Nephron (organoid): Measurements from ENCODE around the gene GJA3.

ENCODE experiments used
- H3K27ac Mint-ChIP-seq, 3 experiments: 2 replicates each; pipeline ENCODE4 v1.8.0; 2020; ENCODE audit warnings: mixed read lengths in 3 of 3, mild to moderate bottlenecking in 2 of 3, moderate library complexity in 1 of 3
- H3K27me3 Mint-ChIP-seq: 2 replicates; pipeline ENCODE4 v1.8.0; 2021; ENCODE audit warnings: low read depth, mild to moderate bottlenecking, moderate library complexity, mixed read lengths
- H3K36me3 Mint-ChIP-seq: 2 replicates; pipeline ENCODE4 v1.8.0; 2020; ENCODE audit warnings: low read depth, mixed read lengths
- H3K4me1 Mint-ChIP-seq: 2 replicates; pipeline ENCODE4 v1.8.0; 2020; ENCODE audit warnings: mixed read lengths
- H3K4me3 Mint-ChIP-seq, 3 experiments: 2 replicates each; pipeline ENCODE4 v1.8.0; 2020; ENCODE audit warnings: mild to moderate bottlenecking in 3 of 3, mixed read lengths in 3 of 3, moderate library complexity in 2 of 3
- H3K9me3 Mint-ChIP-seq: 2 replicates; pipeline ENCODE4 v1.8.0; 2020; ENCODE audit warnings: mixed read lengths
- CTCF ChIP-seq, 3 experiments: fragments of 200-600 bp; sonication (generic); IDR thresholded peaks; one replicate each; pipeline ENCODE4 v1.5.0; 2021; ENCODE audit warnings: antibody characterized with exemption in 3 of 3; ENCODE audit not compliant: unreplicated experiment in 3 of 3

Gene GJA3

GRCh38 chr13:20160306-20161274 is at the start of gene GJA3:
TSS of gene GJA3 (minus strand) at chr13:20161052. CDS start at chr13:20143288, 17,764 bp downstream.
- Mint-ChIP-seq H3K9me3 (no peaks in the 10 kb centered on the region), H3K36me3 (no peaks in the 10 kb centered on the region)
- no peak for TF ChIP-seq CTCF (IDR thresholded peaks at IDR 0.05; ENCODE audit: unreplicated experiment in 3 of 3)

GRCh38 chr13:20209948-20210347 is 49.1 kb upstream of the GJA3 start:
- H3K9me3 Mint-ChIP-seq, result peaks cover 18% of the 10 kb centered on the region
- H3K27ac Mint-ChIP-seq, result no peak overlapping the region
- no peaks in the 10 kb centered on the region for H3K36me3 Mint-ChIP-seq
- no peak for TF ChIP-seq CTCF (IDR thresholded peaks at IDR 0.05; ENCODE audit: unreplicated experiment in 3 of 3)
- H3K4me3 Mint-ChIP-seq, result no peak overlapping the region
- no peaks in the 10 kb centered on the region for H3K4me1 Mint-ChIP-seq
- H3K27me3 Mint-ChIP-seq, result peaks cover 7% of the 10 kb centered on the region

More at GRCh38 chr13:20160306-20161274, at the start of gene GJA3:
- H3K27ac Mint-ChIP-seq, result peak within 1 kb of the TSS; percentile 36 to 78 (median 51)
- peak within 1 kb of the TSS; percentile 86 for H3K4me3 Mint-ChIP-seq
- peaks cover 90% of the 10 kb centered on the region for H3K27me3 Mint-ChIP-seq
- H3K4me1 Mint-ChIP-seq, result peaks cover 16% of the 10 kb centered on the region

DNA sequence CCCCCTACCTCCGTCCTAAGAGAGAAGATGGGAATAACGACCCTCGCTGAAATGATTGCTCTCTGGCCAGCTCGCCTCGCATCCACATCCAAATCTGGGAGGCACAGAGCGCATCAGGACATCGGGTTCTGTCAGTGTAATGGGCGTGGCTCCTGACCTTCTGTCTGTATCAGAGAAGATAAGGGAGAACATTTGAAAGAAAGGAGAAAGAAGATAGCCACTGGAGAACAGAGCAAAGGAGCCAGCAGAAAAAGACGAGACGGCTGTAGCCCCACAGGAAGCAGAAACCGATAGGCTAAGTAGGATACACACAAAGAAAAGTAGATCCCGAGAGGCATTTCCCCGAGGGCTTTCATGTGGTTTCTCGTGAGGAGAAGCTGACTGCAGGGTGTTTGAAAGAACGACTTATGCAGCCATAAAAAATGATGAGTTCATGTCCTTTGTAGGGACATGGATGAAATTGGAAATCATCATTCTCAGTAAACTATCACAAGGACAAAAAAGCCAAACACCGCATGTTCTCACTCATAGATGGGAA is 45.9 kb upstream of the GJA3 start:
- Mint-ChIP-seq H3K4me3 (no peak overlapping the region), H3K27ac (no peak overlapping the region), H3K36me3 (no peaks in the 10 kb centered on the region), H3K27me3 (peaks cover 7% of the 10 kb centered on the region), H3K4me1 (no peaks in the 10 kb centered on the region), H3K9me3 (peaks cover 6% of the 10 kb centered on the region)
- no peak for TF ChIP-seq CTCF (IDR thresholded peaks at IDR 0.05; ENCODE audit: unreplicated experiment in 3 of 3)

DNA sequence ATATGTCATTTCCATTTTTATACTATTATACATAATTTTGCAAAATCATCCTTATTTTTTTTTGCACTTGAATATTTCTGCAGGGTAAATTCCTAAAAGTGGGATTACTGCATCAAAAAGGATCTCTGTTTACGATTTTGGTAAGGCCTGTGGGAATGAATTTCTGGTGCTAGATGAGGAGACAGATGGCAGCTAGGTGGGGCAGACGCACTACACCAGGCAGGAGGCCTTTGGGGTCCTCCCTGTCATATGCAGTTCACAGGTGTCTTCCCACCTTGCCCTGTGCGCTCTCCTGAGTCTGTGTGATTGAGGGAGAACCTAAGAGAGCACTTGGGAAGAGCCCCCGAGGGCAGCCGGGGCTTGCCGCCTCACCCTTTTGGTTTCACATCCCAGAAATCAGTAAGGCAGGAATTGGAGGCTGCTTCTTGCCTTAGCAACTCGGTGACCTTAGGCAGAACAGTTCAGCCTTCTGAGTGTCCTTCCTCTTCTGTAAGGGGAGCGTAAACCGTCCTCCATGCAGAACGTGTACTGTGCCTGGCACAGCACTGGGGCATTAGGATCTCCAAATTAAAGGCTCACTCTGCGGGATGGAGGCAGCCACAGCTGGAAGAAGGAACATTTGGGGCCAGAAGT is 45.3 kb upstream of the GJA3 start:
- H3K4me3 Mint-ChIP-seq, result no peak overlapping the region
- no peaks in the 10 kb centered on the region for H3K4me1 Mint-ChIP-seq
- no peak for TF ChIP-seq CTCF (IDR thresholded peaks at IDR 0.05; ENCODE audit: unreplicated experiment in 3 of 3)
- H3K27ac Mint-ChIP-seq, result no peak overlapping the region
- H3K27me3 Mint-ChIP-seq, result peaks cover 7% of the 10 kb centered on the region
- H3K9me3 Mint-ChIP-seq, result peaks cover 9% of the 10 kb centered on the region
- H3K36me3 Mint-ChIP-seq, result no peaks in the 10 kb centered on the region

DNA sequence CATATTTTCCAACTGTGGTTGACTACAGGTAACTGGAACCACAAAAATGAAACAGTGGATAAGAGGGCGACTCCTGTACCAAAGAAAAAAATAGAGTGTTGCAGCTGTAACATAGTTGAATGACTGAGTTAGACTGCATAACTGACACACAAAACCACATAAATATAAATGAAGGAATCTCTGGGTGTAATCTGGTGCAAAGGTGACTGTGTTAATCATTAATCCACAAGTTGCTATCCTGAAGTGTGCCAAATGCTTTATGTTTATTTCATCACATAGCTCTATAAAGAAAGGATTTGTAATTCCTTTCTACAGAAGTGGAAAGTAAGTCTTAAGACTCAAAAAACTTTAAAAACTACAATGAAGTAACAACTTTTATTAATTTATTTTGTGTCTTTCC is 37.9 kb upstream of the GJA3 start:
- H3K9me3 Mint-ChIP-seq, result peaks cover 17% of the 10 kb centered on the region
- no peak overlapping the region for H3K27ac Mint-ChIP-seq
- H3K4me3 Mint-ChIP-seq, result no peak overlapping the region
- H3K4me1 Mint-ChIP-seq, result peaks cover 12% of the 10 kb centered on the region
- H3K36me3 Mint-ChIP-seq, result no peaks in the 10 kb centered on the region
- no peak for TF ChIP-seq CTCF (IDR thresholded peaks at IDR 0.05; ENCODE audit: unreplicated experiment in 3 of 3)
- H3K27me3 Mint-ChIP-seq, result peaks cover 38% of the 10 kb centered on the region
